NCI-H1092 treated with DMSO at 0.1 percent for 48 hours (cell line): ENCODE data around the gene GTF2A1L.
"Not testable (repeated sequence)": the region's sequence is repeated elsewhere in the genome, so short reads cannot be mapped to it uniquely, and the experiment has no call there.

ENCODE experiments used
- DNase-seq: peaks from one replicate; lab custom pipeline; 2025; lab: John Stamatoyannopoulos, UW

The GTF2A1L gene

GRCh38 chr2:48699348-48699930, 81.8 kb downstream of the GTF2A1L start:
- DNase-seq: no peak

GRCh38 chr2:48703621-48704020, 86.0 kb downstream of the GTF2A1L start:
- not testable (repeated sequence) for DNase-seq

GRCh38 chr2:48707466-48707865, 89.8 kb downstream of the GTF2A1L start:
- no peak for DNase-seq

GRCh38 chr2:48709096-48710034, 91.7 kb downstream of the GTF2A1L start:
- DNase-seq: no peak

GRCh38 chr2:48711343-48711742, 93.7 kb downstream of the GTF2A1L start:
- DNase-seq: no peak

GRCh38 chr2:48712151-48712550, 94.5 kb downstream of the GTF2A1L start:
- no peak for DNase-seq

GRCh38 chr2:48713647-48714046, 96.0 kb downstream of the GTF2A1L start:
- DNase-seq: no peak

- DNase-seq: no peak
Observed at GRCh38 chr2:48714245-48714644, 96.6 kb downstream of the GTF2A1L start.

GRCh38 chr2:48715042-48715899, 97.6 kb downstream of the GTF2A1L start:
- no peak for DNase-seq

- no peak for DNase-seq
Observed at GRCh38 chr2:48715956-48716355, 98.3 kb downstream of the GTF2A1L start.

GRCh38 chr2:48717846-48718245, 100.2 kb downstream of the GTF2A1L start:
- DNase-seq: no peak

GRCh38 chr2:48719480-48720177, 102.0 kb downstream of the GTF2A1L start:
- DNase-seq: peak; percentile 26

GRCh38 chr2:48721158-48721557, 103.5 kb downstream of the GTF2A1L start:
- DNase-seq: no peak

GRCh38 chr2:48722391-48722790, 104.7 kb downstream of the GTF2A1L start:
- no peak for DNase-seq

GRCh38 chr2:48723129-48723528, 105.5 kb downstream of the GTF2A1L start:
- no peak for DNase-seq

GRCh38 chr2:48724278-48724677, 106.6 kb downstream of the GTF2A1L start:
- DNase-seq: no peak

GRCh38 chr2:48725696-48726494, 108.2 kb downstream of the GTF2A1L start:
- DNase-seq: no peak

GRCh38 chr2:48727560-48727959, 109.9 kb downstream of the GTF2A1L start:
- DNase-seq: no peak

GRCh38 chr2:48728295-48728694, 110.6 kb downstream of the GTF2A1L start:
- DNase-seq: no peak

- DNase-seq: peak; percentile 33
Observed at GRCh38 chr2:48728840-48729239, 111.2 kb downstream of the GTF2A1L start.
